Activated CD4-positive, alpha-beta T cell treated with anti-CD3 and anti-CD28 coated beads, Interleukin-2, amount 50 U/mL, for 24 hours (primary cell): ENCODE measurements around the gene PKN1.
"Not testable (repeated sequence)": the region's sequence is repeated elsewhere in the genome, so short reads cannot be mapped to it uniquely, and the experiment has no call there.

Experiments
- DNase-seq, 2 donors: peaks; one replicate each; pipeline ENCODE4 v3.0.0-alpha.2; 2020; ENCODE audit warnings: low read depth in 1 of 2, low spot score in 1 of 2

PKN1 gene

DNA sequence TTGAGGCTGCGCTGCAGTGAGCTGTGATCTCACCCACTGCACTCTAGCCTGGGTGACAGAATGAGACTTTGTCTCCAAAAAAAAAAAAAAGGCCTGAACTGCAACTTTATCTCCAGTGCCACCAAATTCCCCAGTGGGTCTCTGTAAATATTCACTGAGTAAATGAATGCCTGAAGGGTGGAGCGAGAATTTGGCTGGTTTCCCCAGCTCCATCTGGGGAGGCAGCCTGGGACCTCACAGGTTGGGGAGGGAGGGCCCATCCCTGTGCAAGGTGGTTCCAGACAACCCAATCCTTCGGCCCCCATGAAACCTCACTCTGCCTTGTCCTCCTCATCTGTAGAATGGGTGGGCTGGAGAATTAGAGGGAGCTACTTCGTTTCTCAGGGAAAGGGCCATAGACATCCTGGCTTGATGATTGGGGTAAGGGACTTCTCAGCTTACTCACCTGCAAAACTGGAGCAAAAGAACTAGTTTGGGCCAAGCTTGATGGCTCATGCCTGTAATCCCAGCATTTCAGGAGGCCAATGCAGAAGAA, 4.2 kb upstream of the PKN1 start:
- DNase-seq = no peak

GRCh38 chr19:14430712-14431111, 2.4 kb upstream of the PKN1 start:
- no peak for DNase-seq

DNA sequence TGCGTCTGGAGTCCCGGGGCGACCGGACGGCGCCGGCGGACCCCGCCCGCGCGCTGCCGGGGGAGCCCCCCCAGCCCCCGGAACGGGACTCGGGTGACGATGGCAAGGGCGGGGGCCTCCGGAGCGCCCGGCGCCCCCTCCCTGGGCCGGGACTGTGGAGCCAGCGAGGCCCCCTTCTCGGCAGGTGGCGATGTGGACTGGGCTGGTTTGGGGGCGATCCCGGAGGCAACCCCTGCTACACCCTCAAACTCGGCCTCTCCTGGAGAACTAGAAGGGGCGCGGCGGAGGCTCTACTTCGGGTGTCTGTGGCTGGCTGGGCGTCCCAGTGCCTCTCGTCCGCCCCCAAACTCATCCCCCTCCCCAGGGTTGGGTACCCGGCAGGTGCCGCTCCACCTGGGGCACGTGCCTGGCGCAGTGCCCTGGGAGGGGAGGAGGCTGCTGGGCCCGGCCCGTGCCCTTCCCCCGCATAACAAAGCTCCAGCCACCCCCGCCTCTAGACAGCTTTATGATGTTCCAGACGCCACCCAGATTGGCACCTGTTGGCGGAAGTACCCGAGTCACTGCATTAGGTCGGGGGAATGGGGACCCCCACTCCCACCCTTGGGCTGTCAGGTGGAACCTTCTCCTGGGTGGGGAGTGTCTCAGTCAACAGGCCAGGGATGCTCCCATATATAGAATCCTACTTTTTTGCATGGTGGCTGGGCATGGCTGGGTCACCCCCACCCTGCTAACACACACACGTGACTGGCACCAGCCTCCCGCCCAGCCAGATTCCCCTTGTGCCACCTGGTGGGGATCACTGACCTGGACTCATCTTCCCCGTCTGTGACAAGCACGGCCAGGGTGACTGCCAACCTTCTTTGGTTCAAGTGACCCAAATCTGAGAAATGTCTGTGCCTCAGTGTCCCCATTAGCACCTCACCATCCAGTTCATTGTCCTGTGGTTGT, 722 bp downstream of the PKN1 start:
- no peak for DNase-seq

- DNase-seq = no peak
Observed at GRCh38 chr19:14434543-14435319, 1.6 kb downstream of the PKN1 start.

GRCh38 chr19:14435320-14436050, 2.4 kb downstream of the PKN1 start:
- no peak for DNase-seq

- no peak for DNase-seq
Observed at GRCh38 chr19:14437578-14438140, 4.6 kb downstream of the PKN1 start.

GRCh38 chr19:14439014-14439413, 5.9 kb downstream of the PKN1 start:
- DNase-seq = no peak

GRCh38 chr19:14440049-14440448, 6.9 kb downstream of the PKN1 start:
- peak; percentile 47 to 72 for DNase-seq

DNA sequence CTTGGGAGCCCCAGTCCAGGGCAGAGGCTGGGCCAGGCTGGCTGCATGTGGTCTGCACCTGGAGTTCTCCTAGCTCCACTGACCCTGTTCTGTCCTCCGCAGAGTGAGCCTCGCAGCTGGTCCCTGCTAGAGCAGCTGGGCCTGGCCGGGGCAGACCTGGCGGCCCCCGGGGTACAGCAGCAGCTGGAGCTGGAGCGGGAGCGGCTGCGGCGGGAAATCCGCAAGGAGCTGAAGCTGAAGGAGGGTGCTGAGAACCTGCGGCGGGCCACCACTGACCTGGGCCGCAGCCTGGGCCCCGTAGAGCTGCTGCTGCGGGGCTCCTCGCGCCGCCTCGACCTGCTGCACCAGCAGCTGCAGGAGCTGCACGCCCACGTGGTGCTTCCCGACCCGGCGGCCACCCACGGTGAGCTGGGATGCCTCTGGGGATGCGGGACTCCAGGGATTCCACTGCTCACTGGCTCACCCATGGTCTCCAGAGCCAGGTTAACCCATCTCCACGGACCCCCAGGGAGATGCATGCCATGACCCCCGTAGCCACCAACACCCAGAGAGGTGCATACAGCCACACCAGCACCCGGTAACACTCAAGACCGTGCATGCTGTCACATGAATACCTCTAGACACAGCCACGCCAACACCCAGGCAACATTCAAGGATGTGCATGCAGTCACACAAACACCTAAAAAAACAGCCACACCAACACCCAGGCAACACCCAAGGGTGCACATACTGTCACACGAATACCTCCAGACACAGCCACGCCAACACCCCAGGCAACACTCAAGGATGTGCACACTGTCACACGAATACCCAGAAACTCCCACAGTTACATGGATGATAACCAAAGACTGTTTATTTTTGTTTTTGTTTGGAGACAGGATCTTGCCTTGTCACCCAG, 8.2 kb downstream of the PKN1 start:
- no peak for DNase-seq

DNA sequence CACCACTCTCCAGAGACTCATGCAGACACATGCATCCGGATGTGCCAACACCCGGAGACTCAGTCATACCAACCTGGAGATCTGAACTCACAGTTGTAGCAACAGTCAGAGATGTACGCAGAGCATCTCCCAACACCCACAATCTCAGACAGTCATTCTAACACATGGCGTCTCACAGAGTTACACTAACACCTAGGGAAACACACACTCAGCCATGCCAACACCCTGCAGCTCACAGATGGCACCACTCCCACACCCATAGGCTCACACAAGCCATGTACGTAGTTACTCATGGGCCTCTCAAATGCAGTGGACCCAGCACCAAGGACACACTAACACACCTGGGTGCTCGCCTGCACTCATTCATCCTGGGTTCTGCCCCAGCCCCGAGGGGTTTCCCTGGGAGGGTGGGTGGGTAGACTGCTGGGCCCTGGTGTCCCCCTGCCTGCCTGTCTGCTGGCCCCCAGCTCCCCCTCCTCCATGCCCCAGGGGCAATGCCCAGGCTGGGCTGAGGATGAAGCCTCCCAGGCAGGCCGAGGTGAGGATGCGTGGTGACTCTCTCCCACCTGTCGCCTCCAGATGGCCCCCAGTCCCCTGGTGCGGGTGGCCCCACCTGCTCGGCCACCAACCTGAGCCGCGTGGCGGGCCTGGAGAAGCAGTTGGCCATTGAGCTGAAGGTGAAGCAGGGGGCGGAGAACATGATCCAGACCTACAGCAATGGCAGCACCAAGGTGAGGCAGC, 10.0 kb downstream of the PKN1 start:
- no peak for DNase-seq

DNA sequence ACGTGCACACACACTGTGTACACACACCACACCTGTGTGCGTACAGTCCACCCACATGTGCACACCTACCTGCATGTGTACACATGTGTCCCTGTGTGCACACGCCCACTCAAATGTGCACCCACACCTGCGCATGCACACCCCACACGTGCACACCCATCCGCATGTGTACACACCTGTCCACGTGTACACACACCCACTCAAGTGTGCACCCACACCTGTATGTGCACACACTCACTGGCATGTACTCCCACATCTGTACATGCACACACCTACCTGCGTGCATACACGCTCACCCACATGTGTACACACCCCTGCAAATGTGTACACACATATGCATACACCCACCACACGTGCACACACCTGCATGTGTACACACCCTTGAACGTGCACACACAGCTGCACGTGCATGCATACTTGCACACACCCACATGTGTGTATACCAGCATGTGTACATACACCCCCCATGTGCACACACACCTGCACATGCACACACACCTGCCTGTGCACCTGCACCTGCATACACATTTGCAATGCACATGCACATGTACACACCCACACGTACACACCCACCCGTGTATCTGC, 10.6 kb downstream of the PKN1 start:
- no peak for DNase-seq

DNA sequence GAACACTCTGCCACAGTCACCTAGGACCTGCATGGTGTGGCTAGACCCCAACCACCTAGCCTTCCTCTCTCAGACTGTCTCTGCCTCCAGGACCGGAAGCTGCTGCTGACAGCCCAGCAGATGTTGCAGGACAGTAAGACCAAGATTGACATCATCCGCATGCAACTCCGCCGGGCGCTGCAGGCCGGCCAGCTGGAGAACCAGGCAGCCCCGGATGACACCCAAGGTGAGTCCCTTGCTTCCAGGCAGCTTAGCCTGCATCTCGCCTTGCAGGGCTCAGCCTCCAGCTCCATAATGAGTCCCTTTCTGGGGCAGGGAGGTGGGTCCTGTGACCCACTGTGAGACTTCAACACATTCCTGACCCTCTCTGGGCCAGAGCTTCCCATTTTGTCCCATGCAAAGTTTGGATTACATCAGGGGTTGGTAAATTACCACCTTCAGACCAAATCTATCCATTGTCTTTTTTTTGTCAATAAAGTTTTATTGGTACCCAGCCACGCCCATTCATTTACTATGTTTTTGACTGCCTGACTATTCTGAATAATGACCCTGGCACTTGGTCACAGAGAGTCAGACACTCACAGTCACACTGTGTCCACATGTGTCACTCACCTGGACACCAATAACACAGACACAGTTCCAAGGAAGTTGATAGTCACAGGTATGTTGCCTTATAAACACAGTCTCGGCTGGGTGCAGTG, 13.4 kb downstream of the PKN1 start:
- DNase-seq = no peak

- DNase-seq = no peak
Observed at GRCh38 chr19:14449321-14449720, 16.2 kb downstream of the PKN1 start.

DNA sequence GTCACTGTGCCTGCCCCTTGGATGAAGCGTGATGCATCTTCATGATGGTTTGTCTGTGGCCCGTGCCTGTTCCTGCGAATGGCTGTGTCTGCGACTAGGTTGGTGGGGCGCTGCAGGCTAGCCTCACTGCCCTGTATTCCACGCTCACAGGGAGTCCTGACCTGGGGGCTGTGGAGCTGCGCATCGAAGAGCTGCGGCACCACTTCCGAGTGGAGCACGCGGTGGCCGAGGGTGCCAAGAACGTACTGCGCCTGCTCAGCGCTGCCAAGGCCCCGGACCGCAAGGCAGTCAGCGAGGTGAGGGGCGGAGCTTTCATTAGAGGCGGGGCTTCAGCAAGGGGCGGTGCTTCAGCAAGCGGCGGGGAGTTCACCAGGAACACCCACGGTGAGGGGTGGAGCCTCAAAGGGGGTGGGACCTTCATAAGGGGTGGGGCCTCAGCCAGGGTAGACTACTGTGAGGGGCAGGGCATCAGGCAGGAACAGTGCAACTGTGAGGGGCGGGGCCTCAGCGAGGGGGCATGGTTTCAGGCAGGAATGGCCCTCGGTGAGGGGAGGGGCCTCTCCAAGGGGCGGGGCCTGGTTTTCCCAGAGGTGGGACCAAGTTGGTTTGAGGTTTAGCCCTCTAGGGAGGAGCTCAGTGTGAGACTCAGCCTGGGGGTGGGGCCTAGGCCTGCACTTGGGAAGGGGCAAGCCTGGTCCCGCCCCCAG, 17.2 kb downstream of the PKN1 start:
- peak; percentile 44 to 59 for DNase-seq

- DNase-seq = no peak
Observed at GRCh38 chr19:14450876-14451275, 17.8 kb downstream of the PKN1 start.

DNA sequence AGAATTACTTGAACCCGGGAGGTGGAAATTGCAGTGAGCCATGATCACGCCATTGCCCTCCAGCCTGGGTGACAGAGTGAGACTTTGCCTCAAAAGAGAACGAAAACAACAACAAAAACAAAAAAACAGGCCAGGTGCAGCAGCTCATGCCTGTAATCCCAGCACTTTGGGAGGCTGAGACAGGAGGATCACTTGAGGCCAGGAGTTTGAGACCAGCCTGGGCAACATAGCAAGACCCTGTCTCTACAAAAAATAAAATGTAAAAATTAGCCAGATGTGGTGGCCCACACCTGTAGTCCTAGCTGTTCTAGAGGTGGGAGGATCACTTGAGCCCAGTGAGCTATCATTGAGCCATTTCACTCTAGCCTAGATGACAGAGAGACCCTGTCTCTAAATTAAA, 19.2 kb downstream of the PKN1 start:
- DNase-seq = not testable (repeated sequence)

DNA sequence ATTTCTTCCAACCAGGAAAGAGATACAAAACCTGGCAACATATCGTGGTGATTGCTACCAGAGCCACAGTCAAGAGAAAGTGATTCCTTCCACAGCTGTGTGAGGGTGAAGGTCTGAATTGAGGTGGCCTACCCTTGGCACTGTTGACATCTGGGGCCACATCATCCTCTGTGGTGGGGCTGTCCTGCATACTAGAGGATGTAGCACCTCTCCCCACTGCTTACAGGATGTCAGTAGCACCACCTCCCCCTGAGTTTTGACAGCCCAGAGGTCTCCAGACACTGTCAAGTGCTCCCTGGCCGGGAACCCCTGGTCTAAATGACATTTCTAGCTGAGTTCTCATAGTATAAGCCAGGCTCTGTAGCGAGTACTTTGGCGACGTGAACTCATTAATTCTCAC, 26.6 kb downstream of the PKN1 start:
- DNase-seq = no peak

- DNase-seq = no peak
Observed at GRCh38 chr19:14460935-14461334, 27.8 kb downstream of the PKN1 start.
